HG02763 (cell line): ENCODE measurements around the gene MELTF.
A peak's percentile ranks its signal among the peaks of the same experiment; 100 is the strongest.

ENCODE experiments used
- ATAC-seq: cut with Tn5 transposase; IDR thresholded peaks from one replicate; pipeline ENCODE4 v1.9.1; 2021; ENCODE audit warnings: mild to moderate bottlenecking, moderate library complexity; ENCODE audit not compliant: unreplicated experiment

Gene MELTF

DNA sequence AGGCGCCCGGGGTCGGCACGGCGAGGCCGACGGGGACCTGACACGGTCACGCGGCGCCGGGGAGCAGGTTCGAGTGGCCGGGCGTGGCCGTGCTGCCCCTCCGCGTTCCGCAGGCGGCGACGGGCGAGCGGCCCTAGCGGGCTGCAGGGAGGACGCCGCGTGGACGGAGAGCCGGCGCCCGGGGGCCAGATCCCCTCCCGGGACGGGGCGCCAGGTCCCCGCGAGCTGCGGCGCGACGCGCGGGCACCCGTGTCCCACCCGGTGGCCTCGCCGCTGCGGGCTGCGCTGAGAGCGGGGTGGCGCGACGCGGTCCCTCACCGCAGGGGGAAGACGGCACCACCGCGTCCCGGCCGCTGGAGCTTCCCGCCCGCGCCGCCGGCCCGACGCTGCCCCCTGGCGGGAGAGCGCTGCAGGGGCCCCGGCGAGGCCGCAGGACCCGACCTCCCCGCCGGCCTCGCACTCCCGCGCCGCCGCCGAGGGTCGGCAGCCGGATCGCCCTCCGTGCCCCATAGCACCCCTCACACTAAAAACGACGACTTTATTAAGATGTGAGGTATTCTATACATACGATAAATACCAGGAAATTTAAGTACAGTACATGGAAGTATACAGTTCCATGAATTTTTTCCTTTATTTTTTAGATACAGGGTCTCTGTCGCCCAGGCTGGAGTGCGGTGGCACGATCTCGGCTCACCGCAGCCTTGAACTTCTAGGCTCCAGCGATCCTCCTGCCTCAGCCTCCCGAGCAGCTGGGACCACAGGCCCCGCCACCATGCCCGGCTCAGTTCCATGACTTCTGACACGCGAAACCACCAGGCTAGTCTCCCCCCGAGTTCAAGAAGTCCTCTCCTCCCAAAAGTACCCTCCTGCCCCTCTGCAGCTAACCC lies 59.7 kb downstream of the MELTF start:
- peak; percentile 56 for ATAC-seq

DNA sequence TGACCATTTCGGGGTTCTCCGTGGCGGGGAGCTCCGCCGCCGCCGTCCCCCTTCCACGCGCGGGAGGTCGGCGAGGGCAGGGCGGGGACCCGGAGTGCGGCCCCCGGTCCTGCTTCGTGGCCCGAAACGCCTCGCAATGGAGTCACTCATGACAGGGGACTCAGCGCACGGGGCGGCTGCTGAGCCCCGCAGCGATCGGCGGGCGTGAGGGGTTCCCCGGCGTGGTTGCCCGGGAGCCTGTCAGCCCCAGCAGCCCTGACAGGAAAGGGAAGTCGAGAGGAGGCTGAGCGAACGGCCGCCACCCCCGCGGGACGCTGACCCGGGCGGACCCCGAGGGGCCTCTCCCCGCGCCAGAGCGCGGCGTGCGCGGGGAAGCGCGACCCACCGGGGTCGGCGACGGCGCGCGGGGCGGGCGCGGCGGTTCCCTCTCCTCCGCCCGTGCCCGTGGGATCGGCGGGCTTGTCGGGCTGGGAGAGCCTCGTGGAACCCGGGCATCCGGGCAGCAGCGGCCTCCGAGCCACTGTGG lies 60.4 kb downstream of the MELTF start:
- ATAC-seq, result peak; percentile 45

DNA sequence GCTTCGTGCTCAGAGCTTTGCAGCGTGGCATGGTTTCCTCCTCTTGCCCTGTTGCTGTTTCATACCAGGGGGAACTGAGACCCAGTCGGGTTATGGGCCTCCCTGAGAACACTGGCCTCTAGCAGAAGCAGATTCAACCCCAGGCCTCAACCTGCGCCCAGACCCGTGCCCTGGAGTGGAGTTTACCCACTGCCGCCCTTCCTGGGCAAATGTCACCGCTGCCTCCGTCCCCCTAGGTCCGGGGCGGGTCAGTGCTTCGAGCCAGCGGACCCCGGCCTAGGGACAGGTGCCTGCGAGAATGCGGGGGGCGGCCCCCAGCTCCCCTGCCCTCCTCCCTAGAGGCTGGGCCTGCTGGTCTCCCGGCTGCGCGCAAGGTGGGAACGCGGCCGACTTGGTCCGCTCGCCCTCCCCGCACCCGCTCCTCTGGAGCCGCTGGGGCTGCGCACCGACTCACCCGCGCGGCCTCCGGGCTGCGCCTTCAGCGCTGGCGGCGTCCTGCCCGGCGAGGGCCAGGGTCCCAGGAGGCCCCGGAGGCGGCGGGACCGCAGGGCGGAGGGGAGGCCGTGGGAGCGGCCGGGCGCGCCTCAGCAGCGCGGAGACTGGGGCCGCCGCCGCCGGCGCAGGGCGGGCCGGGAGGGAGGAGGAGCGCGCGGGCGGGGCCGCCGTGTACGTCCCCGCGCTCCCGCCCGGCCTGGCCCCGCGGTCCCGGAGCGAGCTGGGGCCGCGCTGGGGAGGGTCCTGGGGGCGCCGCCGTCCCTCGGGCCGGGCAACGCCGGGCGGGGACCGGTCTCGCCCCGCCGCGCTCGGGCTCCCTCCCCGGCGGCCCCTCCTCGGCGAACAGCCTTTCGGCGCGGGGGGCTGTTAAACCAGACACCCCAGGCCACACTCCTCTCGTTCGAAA lies 61.1 kb downstream of the MELTF start, which contains the start of gene PIGZ:
PIGZ (minus strand) TSS at position 601 of the 901 bp plus-strand sequence. CDS start 16,802 bp downstream, outside the sequence.
- peak; percentile 60 for ATAC-seq

DNA sequence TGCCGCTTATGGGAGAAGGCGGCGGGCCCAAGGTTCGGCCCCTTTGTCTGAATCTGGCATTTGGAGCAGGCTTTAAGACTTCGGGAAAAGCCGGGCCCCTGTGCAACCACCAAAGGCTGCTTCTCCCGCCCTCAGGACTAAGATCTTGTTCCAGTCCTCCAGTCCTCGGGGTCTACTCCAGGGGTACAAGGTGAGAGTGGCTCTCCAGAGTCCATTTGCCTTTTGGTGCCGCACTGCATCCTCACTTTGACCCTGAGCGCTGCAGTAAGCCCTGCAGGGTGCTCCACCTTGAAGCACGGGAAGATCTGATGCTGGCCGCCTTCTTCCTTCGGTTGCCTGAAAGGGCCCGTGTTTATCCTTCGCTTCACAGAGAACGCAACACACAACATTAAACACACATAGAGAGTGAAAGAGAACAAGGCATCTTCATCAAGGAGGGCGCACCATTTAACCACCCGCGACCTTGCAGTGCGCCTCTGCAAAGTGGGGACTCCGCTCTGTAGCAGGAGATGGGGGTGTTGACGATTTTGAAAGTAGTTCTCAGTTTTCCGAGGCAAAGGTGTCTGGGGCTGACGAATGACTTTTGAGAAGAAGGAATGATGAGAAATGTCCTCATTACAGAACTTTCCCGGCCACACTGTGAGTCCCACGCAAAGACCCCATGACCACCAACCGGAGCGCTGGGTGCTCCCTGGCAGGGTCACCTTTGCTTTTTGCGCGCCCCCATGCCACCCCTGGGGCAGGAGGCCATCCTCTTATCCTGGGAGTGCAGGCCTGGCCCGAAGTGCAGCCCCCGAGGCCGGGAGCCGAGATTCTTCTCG lies 62.0 kb downstream of the MELTF start:
- ATAC-seq, result no peak

DNA sequence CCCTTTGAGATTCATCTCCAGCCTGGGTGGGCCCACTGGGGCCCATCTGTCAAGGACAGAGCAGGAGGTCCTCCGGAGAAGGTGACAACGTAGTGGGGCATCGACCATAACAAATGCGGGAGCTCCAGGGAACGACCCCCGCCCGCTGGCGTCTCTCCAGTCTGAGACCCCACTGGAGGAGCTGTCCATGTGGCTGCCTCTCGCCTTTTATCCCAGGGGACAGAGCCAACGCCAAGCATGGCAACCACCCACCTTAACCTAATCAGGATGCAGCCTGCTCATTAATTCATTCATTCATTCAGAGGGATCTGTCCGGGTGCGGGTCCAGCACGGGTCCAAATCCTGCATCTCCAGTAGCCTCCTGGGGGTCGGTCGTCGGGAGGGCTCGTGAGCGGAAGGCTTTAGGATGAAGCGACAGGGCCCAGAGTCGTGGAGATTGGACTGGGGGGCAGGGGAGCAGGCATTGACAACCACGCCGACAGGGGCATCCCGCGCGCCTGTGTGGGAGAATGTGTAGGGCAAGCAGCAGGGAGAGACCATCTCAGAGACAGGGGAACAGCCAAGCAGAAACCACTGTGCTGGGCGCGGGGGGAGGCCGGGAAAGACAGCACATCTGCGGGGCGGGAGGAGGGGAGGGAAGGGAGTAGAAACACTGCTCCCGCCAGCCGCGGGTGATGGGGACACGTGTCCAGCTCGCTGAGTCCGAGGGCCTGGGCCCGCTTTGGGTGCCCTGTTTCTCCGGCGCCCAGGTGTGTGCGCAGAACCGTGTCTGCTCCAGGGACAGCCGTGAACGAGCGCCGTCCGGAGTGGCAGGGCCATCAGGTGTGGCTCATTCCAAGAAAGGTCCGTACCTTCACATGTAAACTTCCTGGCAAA lies 62.9 kb downstream of the MELTF start:
- ATAC-seq, result no peak

DNA sequence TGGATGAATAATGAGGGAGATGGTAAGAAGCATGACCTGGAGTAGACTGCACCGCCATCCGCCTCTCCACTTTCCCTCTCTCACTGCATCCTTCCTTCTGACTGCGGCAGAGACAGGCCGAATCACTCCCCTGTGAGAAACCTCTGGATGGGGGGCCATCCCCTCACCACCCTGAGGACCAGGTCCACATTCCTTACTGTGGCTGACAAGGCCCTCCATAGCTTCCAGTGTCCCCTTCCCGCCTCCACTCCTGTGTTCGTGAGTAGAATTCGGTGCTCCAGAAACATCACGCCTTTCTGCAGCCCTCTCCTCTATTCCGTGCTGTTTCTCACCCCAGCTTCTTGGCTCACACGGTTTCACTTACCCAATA lies 63.8 kb downstream of the MELTF start:
- no peak for ATAC-seq

DNA sequence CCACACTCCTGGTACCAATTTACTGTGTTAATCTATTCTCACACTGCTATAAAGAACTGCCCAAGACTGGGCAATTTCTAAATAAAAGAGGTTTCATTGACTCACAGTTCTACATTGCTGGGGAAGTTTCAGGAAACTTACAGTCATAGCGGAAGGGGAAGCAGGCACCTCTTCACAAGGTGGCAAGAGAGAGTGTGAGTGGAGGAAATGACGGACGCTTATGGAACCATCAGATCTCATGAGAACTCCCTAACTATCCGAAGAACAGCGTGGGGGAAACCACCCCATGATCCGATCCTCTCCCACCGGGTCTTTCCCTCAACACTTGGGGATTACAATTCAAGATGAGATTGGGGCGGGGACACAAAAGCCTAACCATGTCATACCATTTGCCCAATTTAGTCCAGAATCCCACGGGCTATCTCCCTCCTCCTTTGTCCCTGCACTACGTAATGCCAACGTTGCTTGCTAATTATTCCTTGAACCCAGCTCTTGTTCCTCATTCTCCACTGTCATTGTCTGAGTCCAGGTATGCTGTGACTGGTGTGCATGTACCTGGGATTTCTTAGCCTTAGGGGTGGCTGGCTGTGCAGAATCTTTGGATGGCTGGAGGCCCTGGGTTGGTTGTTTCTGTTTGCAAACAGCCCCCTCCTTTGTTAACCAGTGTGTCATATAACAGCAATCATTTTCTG lies 64.4 kb downstream of the MELTF start:
- no peak for ATAC-seq

DNA sequence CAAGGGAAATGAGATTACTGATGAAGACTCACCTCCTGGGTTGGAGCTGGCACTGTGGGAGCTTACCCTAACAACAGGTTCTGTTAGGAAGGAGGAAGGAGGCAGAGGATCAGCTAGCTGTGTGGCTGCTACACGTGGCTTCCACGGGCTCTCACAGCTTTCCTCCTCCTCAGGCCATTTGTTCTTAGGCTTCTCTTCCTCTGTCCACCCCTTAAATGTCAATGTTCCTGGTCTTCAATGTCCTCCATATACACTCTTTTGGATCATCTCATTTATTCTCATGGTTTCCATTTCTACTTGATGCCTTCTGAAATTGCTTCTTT lies 66.0 kb downstream of the MELTF start:
- ATAC-seq, result no peak

DNA sequence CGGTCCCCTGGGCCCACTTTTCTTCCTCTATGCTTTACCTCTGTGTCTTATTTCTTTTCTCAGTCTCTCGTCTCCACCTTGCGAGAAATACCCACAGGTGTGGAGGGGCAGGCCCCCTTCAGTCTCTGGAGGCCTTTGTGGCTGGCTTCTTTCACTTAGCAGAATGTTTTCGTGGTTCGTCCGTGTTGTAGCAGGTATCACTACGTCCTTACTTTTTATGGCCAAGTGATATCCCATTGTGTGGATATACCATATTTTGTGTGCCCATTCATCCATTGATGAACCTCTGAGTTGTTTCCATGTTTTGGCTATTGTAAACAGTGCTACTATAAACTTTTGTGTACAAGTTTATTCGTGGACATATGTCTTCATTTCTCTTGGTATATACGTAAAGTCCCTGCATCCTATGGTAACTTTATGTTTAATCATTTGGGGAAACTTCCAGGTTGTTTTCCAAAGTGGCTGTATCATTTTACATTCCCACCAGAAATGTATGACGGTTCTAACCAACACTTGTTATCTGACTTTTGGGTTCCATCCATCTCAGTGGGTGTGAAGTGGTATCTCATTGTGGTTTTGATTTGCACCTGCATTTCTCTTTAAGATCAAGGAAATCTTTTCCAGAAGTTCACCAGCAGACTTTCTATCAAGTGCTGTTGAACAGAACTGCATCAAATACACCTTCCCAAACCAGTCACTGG lies 66.5 kb downstream of the MELTF start:
- ATAC-seq, result no peak

DNA sequence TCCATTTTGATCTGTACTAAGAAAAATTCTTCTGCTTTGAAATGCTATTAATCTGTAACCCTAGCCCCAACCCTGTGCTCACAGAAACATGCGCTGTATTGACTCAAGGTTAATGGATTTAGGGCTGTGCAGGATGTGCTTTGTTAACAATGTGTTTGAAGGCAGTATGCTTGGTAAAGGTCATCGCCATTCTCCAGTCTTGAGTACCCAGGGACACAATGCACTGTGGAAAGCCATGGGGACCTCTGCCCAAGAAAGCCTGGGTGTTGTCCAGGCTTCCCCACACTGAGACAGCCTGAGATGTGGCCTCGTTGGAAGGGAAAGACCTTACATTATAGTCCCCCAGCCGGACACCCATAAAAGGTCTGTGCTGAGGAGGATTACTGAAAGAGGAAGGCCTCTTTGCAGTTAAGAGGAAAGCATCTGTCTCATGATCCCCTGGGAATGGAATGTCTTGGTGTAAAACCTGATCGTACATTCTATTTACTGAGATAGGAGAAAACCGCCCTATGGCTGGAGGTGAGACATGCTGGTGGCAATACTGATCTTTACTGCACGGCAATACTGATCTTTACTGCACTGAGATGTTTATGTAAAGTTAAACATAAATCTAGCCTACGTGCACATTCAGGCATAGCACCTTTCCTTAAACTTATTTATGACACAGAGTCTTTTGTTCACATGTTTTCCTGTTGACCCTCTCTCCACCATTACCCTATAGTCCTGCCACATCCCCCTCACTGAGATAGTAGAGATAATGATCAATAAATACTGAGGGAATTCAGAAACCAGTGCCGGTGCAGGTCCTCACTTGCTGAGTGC lies 67.3 kb downstream of the MELTF start:
- no peak for ATAC-seq

DNA sequence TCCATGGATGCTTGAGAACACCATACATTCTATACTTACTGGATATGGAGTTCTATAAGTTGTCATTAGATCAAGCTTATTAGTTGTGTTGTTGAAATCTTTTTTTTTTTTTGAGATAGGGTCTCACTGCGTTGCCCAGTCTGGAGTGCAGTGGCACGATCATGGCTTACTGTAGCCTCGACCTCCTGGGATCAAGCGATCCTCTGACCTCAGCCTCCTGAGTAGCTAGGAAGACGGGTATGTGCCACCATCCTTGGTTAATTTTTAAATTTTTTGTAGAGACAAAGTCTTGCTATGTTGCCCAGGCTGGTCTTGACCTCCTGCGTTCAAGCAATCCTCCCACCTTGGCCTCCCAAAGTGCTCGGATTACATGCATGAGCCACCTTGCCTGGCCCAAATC lies 74.8 kb downstream of the MELTF start:
- no peak for ATAC-seq
